ENCODE results near the gene MLN. TPM values are rescaled to one million over a fixed set of nuclear protein-coding genes. Genes with fewer than 3 reads are reported as not detected.

Gene MLN
- total RNA-seq, 1 donor from 2014 or later, result not detected

GRCh38 chr6:33770833-33771145 is 33.0 kb downstream of the MLN start:
- peak overlapping the region; percentile 34 for H3K27ac ChIP-seq (replicated peaks)
- DNase-seq, result no peak
- TF ChIP-seq CTCF (IDR thresholded peaks at IDR 0.05; ENCODE audit: borderline replicate concordance), result no peak
- H3K4me1 ChIP-seq, result peaks cover 38% of the 10 kb centered on the region
- peaks cover 12% of the 10 kb centered on the region for H3K27me3 ChIP-seq (ENCODE audit: low read depth)
- intact Hi-C loops (cut with micrococcal nuclease), result no loop called here
- H3K9me3 ChIP-seq (replicated peaks), result no peaks in the 10 kb centered on the region
- H3K4me3 ChIP-seq, result no peak overlapping the region
- H3K36me3 ChIP-seq, result peaks cover 36% of the 10 kb centered on the region

- Histone ChIP-seq H3K36me3 (peaks cover 31% of the 10 kb centered on the region), H3K9me3 (replicated peaks) (no peaks in the 10 kb centered on the region), H3K4me1 (peaks cover 38% of the 10 kb centered on the region), H3K4me3 (no peak overlapping the region), H3K27me3 (ENCODE audit: low read depth) (peaks cover 12% of the 10 kb centered on the region), H3K27ac (replicated peaks) (no peak overlapping the region)
- intact Hi-C loops (cut with micrococcal nuclease), result no loop called here
- no peak for TF ChIP-seq CTCF (IDR thresholded peaks at IDR 0.05; ENCODE audit: borderline replicate concordance)
- no peak for DNase-seq
These were observed 33.5 kb downstream of the MLN start for GRCh38 chr6:33770124-33770832.

GRCh38 chr6:33769248-33769821 is 34.5 kb downstream of the MLN start:
- Histone ChIP-seq H3K36me3 (peaks cover 22% of the 10 kb centered on the region), H3K27me3 (ENCODE audit: low read depth) (peaks cover 12% of the 10 kb centered on the region), H3K27ac (replicated peaks) (no peak overlapping the region), H3K4me3 (no peak overlapping the region), H3K9me3 (replicated peaks) (no peaks in the 10 kb centered on the region), H3K4me1 (peaks cover 38% of the 10 kb centered on the region)
- no peak for DNase-seq
- intact Hi-C loops (cut with micrococcal nuclease), result no loop called here
- no peak for TF ChIP-seq CTCF (IDR thresholded peaks at IDR 0.05; ENCODE audit: borderline replicate concordance)

GRCh38 chr6:33768644-33769120 is 35.1 kb downstream of the MLN start:
- intact Hi-C loops (cut with micrococcal nuclease), result no loop called here
- H3K9me3 ChIP-seq (replicated peaks), result no peaks in the 10 kb centered on the region
- H3K4me3 ChIP-seq, result no peak overlapping the region
- no peak overlapping the region for H3K27ac ChIP-seq (replicated peaks)
- H3K4me1 ChIP-seq, result peaks cover 38% of the 10 kb centered on the region
- peak; percentile 84 for TF ChIP-seq CTCF (IDR thresholded peaks at IDR 0.05; ENCODE audit: borderline replicate concordance)
- H3K27me3 ChIP-seq (ENCODE audit: low read depth), result peaks cover 12% of the 10 kb centered on the region
- peaks cover 17% of the 10 kb centered on the region for H3K36me3 ChIP-seq
- DNase-seq, result peak; percentile 74

- intact Hi-C loops (cut with micrococcal nuclease), result no loop called here
These were observed 36.6 kb downstream of the MLN start for GRCh38 chr6:33766921-33767907.

More at GRCh38 chr6:33766921-33767907, 36.6 kb downstream of the MLN start:
- no peak for TF ChIP-seq CTCF (IDR thresholded peaks at IDR 0.05; ENCODE audit: borderline replicate concordance)
- DNase-seq, result no peak
- Histone ChIP-seq H3K27me3 (ENCODE audit: low read depth) (peaks cover 12% of the 10 kb centered on the region), H3K4me3 (no peak overlapping the region), H3K9me3 (replicated peaks) (no peaks in the 10 kb centered on the region), H3K36me3 (peaks cover 2% of the 10 kb centered on the region), H3K27ac (replicated peaks) (no peak overlapping the region), H3K4me1 (peaks cover 37% of the 10 kb centered on the region)
